Lower leg skin (tissue), 3 donors: ENCODE data around the gene NUF2.

Experiments used
- POLR2A ChIP-seq, 2 donors: fragments of 450-650 bp; IDR thresholded peaks; one replicate each; pipeline ENCODE4 v1.6.1; 2016 to 2017; ENCODE audit warnings: antibody characterized with exemption in 2 of 2, mild to moderate bottlenecking in 1 of 2, moderate library complexity in 1 of 2
- TF ChIP-seq, protein P1 (sequence below), 3 donors: fragments of 450-650 bp; IDR thresholded peaks; one replicate each; pipeline ENCODE4 v1.5.1; 2016; ENCODE audit warnings: antibody characterized with exemption in 3 of 3, mild to moderate bottlenecking in 3 of 3, moderate library complexity in 2 of 3

DNA sequence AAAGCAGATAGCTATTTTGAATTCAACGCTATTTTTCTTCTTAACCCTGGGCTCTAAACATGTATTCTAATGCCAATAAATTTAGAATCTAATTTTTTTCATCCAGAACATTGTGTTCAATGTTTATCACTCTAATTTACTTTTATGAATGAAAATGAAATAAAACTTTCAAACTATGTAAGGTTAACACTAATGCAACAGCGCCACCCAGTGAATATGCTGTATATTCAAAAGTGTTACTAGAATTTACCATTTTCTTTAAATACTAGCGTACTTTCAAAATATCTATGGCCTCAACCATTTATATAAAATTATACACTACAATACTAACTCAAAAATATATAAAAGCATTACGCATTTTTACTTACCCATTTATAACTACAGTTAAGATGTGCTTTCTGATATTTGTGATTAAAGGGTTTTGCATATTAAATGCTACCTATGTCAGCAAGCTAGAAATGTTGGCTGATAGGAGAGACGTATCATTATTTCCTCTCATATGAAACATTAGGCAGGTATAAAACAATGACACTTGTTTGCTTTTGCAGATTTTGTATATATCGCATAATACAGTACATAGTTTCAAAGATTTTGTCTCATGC, 5.9 kb upstream of the NUF2 start:
- TF ChIP-seq, protein P1, sequence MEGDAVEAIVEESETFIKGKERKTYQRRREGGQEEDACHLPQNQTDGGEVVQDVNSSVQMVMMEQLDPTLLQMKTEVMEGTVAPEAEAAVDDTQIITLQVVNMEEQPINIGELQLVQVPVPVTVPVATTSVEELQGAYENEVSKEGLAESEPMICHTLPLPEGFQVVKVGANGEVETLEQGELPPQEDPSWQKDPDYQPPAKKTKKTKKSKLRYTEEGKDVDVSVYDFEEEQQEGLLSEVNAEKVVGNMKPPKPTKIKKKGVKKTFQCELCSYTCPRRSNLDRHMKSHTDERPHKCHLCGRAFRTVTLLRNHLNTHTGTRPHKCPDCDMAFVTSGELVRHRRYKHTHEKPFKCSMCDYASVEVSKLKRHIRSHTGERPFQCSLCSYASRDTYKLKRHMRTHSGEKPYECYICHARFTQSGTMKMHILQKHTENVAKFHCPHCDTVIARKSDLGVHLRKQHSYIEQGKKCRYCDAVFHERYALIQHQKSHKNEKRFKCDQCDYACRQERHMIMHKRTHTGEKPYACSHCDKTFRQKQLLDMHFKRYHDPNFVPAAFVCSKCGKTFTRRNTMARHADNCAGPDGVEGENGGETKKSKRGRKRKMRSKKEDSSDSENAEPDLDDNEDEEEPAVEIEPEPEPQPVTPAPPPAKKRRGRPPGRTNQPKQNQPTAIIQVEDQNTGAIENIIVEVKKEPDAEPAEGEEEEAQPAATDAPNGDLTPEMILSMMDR (IDR thresholded peaks at IDR 0.05): peak in 1 of 3 donors; percentile 14
- no peak for TF ChIP-seq POLR2A (IDR thresholded peaks at IDR 0.05)
